HepG2 (cell line): ENCODE data around the gene TTC31. TPM values are rescaled to one million over a fixed set of nuclear protein-coding genes. Genes with fewer than 3 reads are reported as not detected.
A peak's percentile ranks its signal among the peaks of the same experiment; 100 is the strongest.

Experiments used
- ARID2 ChIP-seq: sonication (generic); formaldehyde crosslinking; IDR thresholded peaks from 2 replicates; pipeline ENCODE4 v1.8.1; 2022; ENCODE audit warnings: mild to moderate bottlenecking, missing genetic modification reagents, borderline replicate concordance
- CEBPB ChIP-seq: IDR thresholded peaks from 2 replicates; pipeline ENCODE4 v1.6.1; 2011; ENCODE audit warnings: low read depth, low read length, improper control_type of control experiment, borderline replicate concordance
- JUNB ChIP-seq: sonication (generic); formaldehyde crosslinking; IDR thresholded peaks from 2 replicates; pipeline ENCODE4 v1.8.0; 2022; ENCODE audit warnings: missing genetic modification reagents, mild to moderate bottlenecking, borderline replicate concordance
- MAFG ChIP-seq: sonication (generic); formaldehyde crosslinking; IDR thresholded peaks from 2 replicates; pipeline ENCODE4 v1.5.1; 2020; ENCODE audit warnings: mild to moderate bottlenecking, missing genetic modification reagents
- NCOA2 ChIP-seq: sonication (generic); formaldehyde crosslinking; IDR thresholded peaks from 2 replicates; pipeline ENCODE4 v1.8.0; 2022; ENCODE audit warnings: inconsistent platforms
- PHF8 ChIP-seq: sonication (generic); formaldehyde crosslinking; IDR thresholded peaks from 2 replicates; pipeline ENCODE4 v1.5.0; 2020; ENCODE audit warnings: missing genetic modification reagents
- RBFOX2 ChIP-seq: fragments of 200-400 bp; formaldehyde crosslinking; IDR thresholded peaks from 2 replicates; pipeline ENCODE4 v1.6.1; 2017; ENCODE audit warnings: low read depth, mild to moderate bottlenecking, low read length
- SAFB2 ChIP-seq: sonication (generic); formaldehyde crosslinking; IDR thresholded peaks from 2 replicates; pipeline ENCODE4 v1.5.1; 2020; ENCODE audit warnings: missing genetic modification reagents, low read depth, mild to moderate bottlenecking, borderline replicate concordance
- SALL2 ChIP-seq: sonication (generic); formaldehyde crosslinking; IDR thresholded peaks from 2 replicates; pipeline ENCODE4 v1.8.1; 2023; ENCODE audit warnings: mild to moderate bottlenecking, missing genetic modification reagents, inconsistent platforms
- SATB2 ChIP-seq: sonication (generic); formaldehyde crosslinking; IDR thresholded peaks from 2 replicates; pipeline ENCODE4 v1.5.0; 2020; ENCODE audit warnings: missing genetic modification reagents
- STAT5B ChIP-seq: sonication (generic); formaldehyde crosslinking; IDR thresholded peaks from 2 replicates; pipeline ENCODE4 v1.4.0; 2020; ENCODE audit warnings: missing genetic modification reagents
- TCF12 ChIP-seq, 2 experiments: fragments of 450-650 bp in 1 of 2; sonication (generic) in 1 of 2; formaldehyde crosslinking in 1 of 2; IDR thresholded peaks; 2 replicates each; pipeline versions ENCODE4 v1.6.1 to v1.8.0; 2017 to 2022; ENCODE audit warnings: antibody characterized with exemption in 1 of 2, mild to moderate bottlenecking in 1 of 2, missing genetic modification reagents in 1 of 2, moderate library complexity in 1 of 2
- TEAD3 ChIP-seq: optimal IDR thresholded peaks from 2 replicates; pipeline ENCODE3; 2016; ENCODE audit warnings: borderline replicate concordance
- TOE1 ChIP-seq: sonication (generic); formaldehyde crosslinking; IDR thresholded peaks from 2 replicates; pipeline ENCODE4 v1.4.0; 2020; ENCODE audit warnings: mild to moderate bottlenecking, missing genetic modification reagents
- ZFP1 ChIP-seq: IDR thresholded peaks from 2 replicates; pipeline ENCODE4 v1.6.1; 2016
- ZNF124 ChIP-seq: sonication (generic); formaldehyde crosslinking; IDR thresholded peaks from 2 replicates; pipeline ENCODE4 v1.4.0; 2020; ENCODE audit warnings: missing genetic modification reagents
- ZNF136 ChIP-seq: sonication (generic); formaldehyde crosslinking; IDR thresholded peaks from 2 replicates; pipeline ENCODE4 v1.8.1; 2022; ENCODE audit warnings: low read depth, mild to moderate bottlenecking, moderate library complexity, missing genetic modification reagents
- ZNF17 ChIP-seq: sonication (generic); formaldehyde crosslinking; IDR thresholded peaks from 2 replicates; pipeline ENCODE4 v1.5.0; 2020; ENCODE audit warnings: mild to moderate bottlenecking, missing genetic modification reagents
- ZNF367 ChIP-seq: sonication (generic); formaldehyde crosslinking; IDR thresholded peaks from 2 replicates; pipeline ENCODE4 v1.4.0; 2020; ENCODE audit warnings: missing genetic modification reagents, borderline replicate concordance
- ZNF44 ChIP-seq: sonication (generic); formaldehyde crosslinking; IDR thresholded peaks from 2 replicates; pipeline ENCODE4 v1.5.1; 2020; ENCODE audit warnings: mild to moderate bottlenecking, missing genetic modification reagents
- ZNF75D ChIP-seq: sonication (generic); formaldehyde crosslinking; IDR thresholded peaks from 2 replicates; pipeline ENCODE4 v1.8.1; 2023; ENCODE audit warnings: missing genetic modification reagents, mild to moderate bottlenecking, borderline replicate concordance
- ZNF768 ChIP-seq: sonication (generic); formaldehyde crosslinking; IDR thresholded peaks from 2 replicates; pipeline ENCODE4 v1.4.0; 2020; ENCODE audit warnings: missing genetic modification reagents
- ZNF772 ChIP-seq: sonication (generic); formaldehyde crosslinking; IDR thresholded peaks from 2 replicates; pipeline ENCODE4 v1.5.0; 2020; ENCODE audit warnings: mild to moderate bottlenecking, missing genetic modification reagents
- ZNF841 ChIP-seq: sonication (generic); formaldehyde crosslinking; IDR thresholded peaks from 2 replicates; pipeline ENCODE4 v1.8.1; 2023; ENCODE audit warnings: missing genetic modification reagents, borderline replicate concordance
- ZSCAN12 ChIP-seq: sonication (generic); formaldehyde crosslinking; IDR thresholded peaks from 2 replicates; pipeline ENCODE4 v1.9.0; 2021; ENCODE audit warnings: mild to moderate bottlenecking, missing genetic modification reagents
- polyA plus RNA-seq, 8 experiments: library from polyadenylated mRNA; depleted of rRNA in 3 of 8; stranded (reverse) in 7 of 8; unstranded in 1 of 8; fragments of >200 nt; fragmentation: Illumina TruSeq in 4 of 8; extraction: Trizol in 4 of 8; gene quantifications; 2 replicates each; pipeline versions ENCODE4 v1.2.1 to v1.2.3, GENCODE V29; 2011 to 2016; ENCODE audit warnings: low read depth in 4 of 8, missing spikeins in 1 of 8, mixed read lengths in 1 of 8; ENCODE audit not compliant: insufficient read depth in 1 of 8
- total RNA-seq, 5 experiments: library from RNA; depleted of rRNA; stranded (reverse); fragments of >200 nt; fragmentation: Illumina TruSeq; extraction: Trizol; gene quantifications; 2 replicates each; pipeline ENCODE4 v1.2.3, GENCODE V29; 2016; ENCODE audit warnings: low read depth in 1 of 5
- TF ChIP-seq, protein P1 (sequence below): sonication (generic); IDR thresholded peaks from 2 replicates; pipeline ENCODE4 v1.6.1; 2016; ENCODE audit warnings: low read depth, borderline replicate concordance
- TF ChIP-seq, protein P2 (sequence below): sonication (generic); formaldehyde crosslinking; IDR thresholded peaks from 2 replicates; pipeline ENCODE4 v1.4.0; 2020; ENCODE audit warnings: mild to moderate bottlenecking, missing genetic modification reagents
- TF ChIP-seq, protein P3 (sequence below): sonication (generic); formaldehyde crosslinking; IDR thresholded peaks from 2 replicates; pipeline ENCODE4 v1.5.1; 2020; ENCODE audit warnings: missing genetic modification reagents, mild to moderate bottlenecking, borderline replicate concordance

Gene TTC31
- total and polyA plus RNA-seq, 2 of the 13 experiments (the other 11 are each of a cell fraction or from before 2014, with no cell fraction given): 28.3 to 39.5 TPM

DNA sequence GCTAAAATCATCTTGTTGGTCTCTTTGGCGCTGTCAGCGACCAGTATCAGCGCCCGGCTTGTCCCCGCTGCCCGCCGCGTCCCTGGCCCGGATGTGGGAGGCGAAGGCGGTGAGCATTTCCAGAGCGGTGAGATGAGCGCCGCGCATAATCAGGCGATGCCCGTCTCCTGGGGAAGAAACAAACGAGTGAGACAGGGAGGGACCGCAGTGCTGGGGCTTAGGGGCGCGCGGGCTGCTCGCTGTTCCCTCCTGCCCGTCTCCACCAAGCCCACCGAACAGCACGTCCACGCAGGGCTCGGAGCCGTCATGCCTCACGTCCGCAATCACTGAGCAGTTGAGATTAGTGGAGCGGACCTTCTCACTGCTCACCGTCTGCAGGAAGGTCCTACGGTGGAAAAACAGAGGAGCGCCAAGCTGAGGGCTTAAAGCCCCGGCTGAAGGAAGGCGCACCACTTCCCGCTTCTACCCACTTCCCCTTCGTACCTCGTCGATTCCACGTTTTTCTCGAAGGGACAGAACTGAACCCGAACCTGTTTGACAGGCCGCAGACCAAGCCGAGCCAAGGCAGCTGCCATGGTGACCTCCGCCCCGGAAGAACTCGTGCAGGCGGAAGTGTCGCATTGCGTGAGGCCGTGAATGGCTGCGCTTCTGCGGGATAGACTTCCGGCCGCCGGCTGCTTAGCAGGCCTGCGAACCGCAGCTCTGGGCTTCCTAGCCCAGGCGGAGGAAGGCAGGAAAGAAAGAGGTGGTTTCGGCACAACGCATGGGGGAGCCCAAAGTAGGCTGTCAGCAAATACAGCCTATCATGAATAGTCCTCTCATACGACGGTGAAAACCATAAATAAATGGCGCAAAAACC lies 10.6 kb upstream of the TTC31 start, which contains the start of gene MRPL53 (continued):
- TF ChIP-seq, protein P1, sequence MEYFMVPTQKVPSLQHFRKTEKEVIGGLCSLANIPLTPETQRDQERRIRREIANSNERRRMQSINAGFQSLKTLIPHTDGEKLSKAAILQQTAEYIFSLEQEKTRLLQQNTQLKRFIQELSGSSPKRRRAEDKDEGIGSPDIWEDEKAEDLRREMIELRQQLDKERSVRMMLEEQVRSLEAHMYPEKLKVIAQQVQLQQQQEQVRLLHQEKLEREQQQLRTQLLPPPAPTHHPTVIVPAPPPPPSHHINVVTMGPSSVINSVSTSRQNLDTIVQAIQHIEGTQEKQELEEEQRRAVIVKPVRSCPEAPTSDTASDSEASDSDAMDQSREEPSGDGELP: peak; percentile 81
- TF ChIP-seq RBFOX2 (peak; percentile 94), JUNB (CRISPR knock-in tag) (no peak), SAFB2 (CRISPR knock-in tag) (peak; percentile 100), ARID2 (peak; percentile 94), PHF8 (CRISPR knock-in tag) (peak; percentile 97), ZNF124 (CRISPR knock-in tag) (peak; percentile 94), CEBPB (no peak), ZFP1 (CRISPR knock-in tag) (0 out of 2 replicates have a peak, but pooled peaks have one; percentile 43), ZNF75D (CRISPR knock-in tag) (no peak), SALL2 (CRISPR knock-in tag) (peak; percentile 93), ZNF841 (no peak), TCF12 (IDR thresholded peaks at IDR 0.05) (no peak), TCF12 (CRISPR knock-in tag; IDR thresholded peaks at IDR 0.05) (peak; percentile 88; the same call in 1 of the 2 replicates), ZNF768 (CRISPR knock-in tag) (no peak; the same call in 1 of the 2 replicates), ZNF136 (peak; percentile 97), TEAD3 (CRISPR knock-in tag) (peak; percentile 73), STAT5B (CRISPR knock-in tag) (peak; percentile 96), ZNF17 (CRISPR knock-in tag) (0 out of 2 replicates have a peak, but pooled peaks have one; percentile 74), TOE1 (CRISPR knock-in tag) (0 out of 2 replicates have a peak, but pooled peaks have one; percentile 71), NCOA2 (CRISPR knock-in tag) (peak; percentile 52; the same call in 1 of the 2 replicates), MAFG (CRISPR knock-in tag) (no peak), ZNF44 (CRISPR knock-in tag) (peak; percentile 89), SATB2 (CRISPR knock-in tag) (0 out of 2 replicates have a peak, but pooled peaks have one; percentile 52), ZNF367 (CRISPR knock-in tag) (peak; percentile 87; the same call in 1 of the 2 replicates), ZSCAN12 (peak; percentile 67), ZNF772 (CRISPR knock-in tag) (peak; percentile 98)
- TF ChIP-seq, protein P2, sequence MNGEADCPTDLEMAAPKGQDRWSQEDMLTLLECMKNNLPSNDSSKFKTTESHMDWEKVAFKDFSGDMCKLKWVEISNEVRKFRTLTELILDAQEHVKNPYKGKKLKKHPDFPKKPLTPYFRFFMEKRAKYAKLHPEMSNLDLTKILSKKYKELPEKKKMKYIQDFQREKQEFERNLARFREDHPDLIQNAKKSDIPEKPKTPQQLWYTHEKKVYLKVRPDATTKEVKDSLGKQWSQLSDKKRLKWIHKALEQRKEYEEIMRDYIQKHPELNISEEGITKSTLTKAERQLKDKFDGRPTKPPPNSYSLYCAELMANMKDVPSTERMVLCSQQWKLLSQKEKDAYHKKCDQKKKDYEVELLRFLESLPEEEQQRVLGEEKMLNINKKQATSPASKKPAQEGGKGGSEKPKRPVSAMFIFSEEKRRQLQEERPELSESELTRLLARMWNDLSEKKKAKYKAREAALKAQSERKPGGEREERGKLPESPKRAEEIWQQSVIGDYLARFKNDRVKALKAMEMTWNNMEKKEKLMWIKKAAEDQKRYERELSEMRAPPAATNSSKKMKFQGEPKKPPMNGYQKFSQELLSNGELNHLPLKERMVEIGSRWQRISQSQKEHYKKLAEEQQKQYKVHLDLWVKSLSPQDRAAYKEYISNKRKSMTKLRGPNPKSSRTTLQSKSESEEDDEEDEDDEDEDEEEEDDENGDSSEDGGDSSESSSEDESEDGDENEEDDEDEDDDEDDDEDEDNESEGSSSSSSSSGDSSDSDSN (CRISPR knock-in tag): peak; percentile 97
- TF ChIP-seq, protein P3, sequence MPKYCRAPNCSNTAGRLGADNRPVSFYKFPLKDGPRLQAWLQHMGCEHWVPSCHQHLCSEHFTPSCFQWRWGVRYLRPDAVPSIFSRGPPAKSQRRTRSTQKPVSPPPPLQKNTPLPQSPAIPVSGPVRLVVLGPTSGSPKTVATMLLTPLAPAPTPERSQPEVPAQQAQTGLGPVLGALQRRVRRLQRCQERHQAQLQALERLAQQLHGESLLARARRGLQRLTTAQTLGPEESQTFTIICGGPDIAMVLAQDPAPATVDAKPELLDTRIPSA (CRISPR knock-in tag): peak; percentile 97
